DND-41 (cell line): ENCODE data around the gene IGSF6.
A peak's percentile ranks its signal among the peaks of the same experiment; 100 is the strongest.
"Not testable (repeated sequence)": the region's sequence is repeated elsewhere in the genome, so short reads cannot be mapped to it uniquely, and the experiment has no call there.

Experiments used
- ATAC-seq: fragments of 200-7000 bp; cut with Tn5 transposase; 3 replicates; pipeline ENCODE4 v1.9.1; 2021; ENCODE audit warnings: low read depth; ENCODE audit not compliant: insufficient read depth
- DNase-seq: peaks from one replicate; pipeline ENCODE4 v3.0.0-alpha.2; 2020
- H2AFZ ChIP-seq: 2 replicates; pipeline ENCODE4 v1.6.0; 2012; ENCODE audit warnings: low read depth, low read length
- H3K27ac ChIP-seq: 2 replicates; pipeline ENCODE4 v1.5.1; 2012; ENCODE audit warnings: low read length, inconsistent platforms
- H3K27me3 ChIP-seq: fragments of 200-600 bp; sonication (generic); 2 replicates; pipeline ENCODE4 v1.6.0; 2012; ENCODE audit warnings: low read length, mild to moderate bottlenecking, inconsistent platforms; ENCODE audit not compliant: insufficient read depth, poor library complexity
- H3K36me3 ChIP-seq: 2 replicates; pipeline ENCODE4 v1.5.1; 2012; ENCODE audit warnings: low read length, inconsistent platforms; ENCODE audit not compliant: insufficient read depth
- H3K4me1 ChIP-seq: 2 replicates; pipeline ENCODE4 v1.5.1; 2012; ENCODE audit warnings: mild to moderate bottlenecking, low read length; ENCODE audit not compliant: insufficient read depth
- H3K4me2 ChIP-seq: 2 replicates; pipeline ENCODE4 v1.6.0; 2012; ENCODE audit warnings: mild to moderate bottlenecking, moderate library complexity, low read length, inconsistent platforms; ENCODE audit not compliant: insufficient read depth
- H3K4me3 ChIP-seq, 2 experiments: fragments of 200-600 bp in 1 of 2; shearing (Covaris generic) in 1 of 2; 2 replicates each; pipeline ENCODE4 v1.5.1; 2012 to 2016; ENCODE audit warnings: inconsistent platforms in 2 of 2, low read length in 2 of 2, mild to moderate bottlenecking in 2 of 2, low read depth in 1 of 2, moderate library complexity in 1 of 2
- H3K79me2 ChIP-seq: 2 replicates; pipeline ENCODE4 v1.6.0; 2012; ENCODE audit warnings: low read length, inconsistent platforms; ENCODE audit not compliant: insufficient read depth
- H3K9ac ChIP-seq: 2 replicates; pipeline ENCODE4 v1.6.0; 2012; ENCODE audit warnings: low read depth, mild to moderate bottlenecking, inconsistent platforms, low read length, moderate library complexity
- H3K9me3 ChIP-seq: 2 replicates; pipeline ENCODE4 v1.5.1; 2012; ENCODE audit warnings: low read length, moderate library complexity, mild to moderate bottlenecking, inconsistent platforms; ENCODE audit not compliant: insufficient read depth, severe bottlenecking
- H4K20me1 ChIP-seq: 2 replicates; pipeline ENCODE4 v1.6.0; 2012; ENCODE audit warnings: low read length; ENCODE audit not compliant: insufficient read depth
- CTCF ChIP-seq: IDR thresholded peaks from 2 replicates; pipeline ENCODE4 v1.5.1; 2012; ENCODE audit warnings: borderline replicate concordance, low read length, moderate library complexity, mild to moderate bottlenecking; ENCODE audit not compliant: poor library complexity, severe bottlenecking; ENCODE audit errors: extremely low read depth
- EZH2 ChIP-seq: IDR thresholded peaks from 3 replicates; pipeline ENCODE4 v1.6.1; 2012; ENCODE audit warnings: borderline replicate concordance, low read depth, mild to moderate bottlenecking, moderate library complexity, low read length, inconsistent platforms; ENCODE audit not compliant: severe bottlenecking

The IGSF6 gene

GRCh38 chr16:21610006-21610544 lies 42.3 kb downstream of the IGSF6 start:
- Histone ChIP-seq H3K27me3 (no peaks in the 10 kb centered on the region), H3K9ac (no peak overlapping the region), H3K4me2 (no peak overlapping the region), H3K27ac (no peak overlapping the region), H3K36me3 (peaks cover 16% of the 10 kb centered on the region; the same call in 1 of the 2 replicates), H4K20me1 (peaks cover 69% of the 10 kb centered on the region), H3K9me3 (no peaks in the 10 kb centered on the region), H3K79me2 (peaks cover 100% of the 10 kb centered on the region), H3K4me3 (no peak overlapping the region), H2AFZ (no peak overlapping the region), H3K4me1 (peaks cover 22% of the 10 kb centered on the region)
- no peak for DNase-seq
- no peak for ATAC-seq
- TF ChIP-seq CTCF (no peak), EZH2 (no peak)

- H2AFZ ChIP-seq, result no peak overlapping the region
- H3K27ac ChIP-seq, result no peak overlapping the region; the same call in 1 of the 2 replicates
- no peaks in the 10 kb centered on the region for H3K9me3 ChIP-seq
- DNase-seq (peak; percentile 53), ATAC-seq (peak; percentile 95)
- H4K20me1 ChIP-seq, result peaks cover 76% of the 10 kb centered on the region
- TF ChIP-seq CTCF (no peak), EZH2 (no peak)
- peaks cover 16% of the 10 kb centered on the region; the same call in 1 of the 2 replicates for H3K36me3 ChIP-seq
- H3K9ac ChIP-seq, result no peak overlapping the region
- no peaks in the 10 kb centered on the region for H3K27me3 ChIP-seq
- no peak overlapping the region for H3K4me2 ChIP-seq
- peaks cover 100% of the 10 kb centered on the region for H3K79me2 ChIP-seq
- H3K4me1 ChIP-seq, result peaks cover 29% of the 10 kb centered on the region
- H3K4me3 ChIP-seq, result no peak overlapping the region
These were observed 43.6 kb downstream of the IGSF6 start for GRCh38 chr16:21608639-21609328.

- H3K4me2 ChIP-seq, DNase-seq, H3K9ac ChIP-seq, H3K9me3 ChIP-seq, H2AFZ ChIP-seq, H3K4me3 ChIP-seq, H3K27me3 ChIP-seq, ATAC-seq, H3K27ac ChIP-seq, H3K36me3 ChIP-seq: not testable (repeated sequence)
- peaks cover 80% of the 10 kb centered on the region for H4K20me1 ChIP-seq
- H3K79me2 ChIP-seq, result peaks cover 100% of the 10 kb centered on the region
- H3K4me1 ChIP-seq, result peaks cover 52% of the 10 kb centered on the region
These were observed 46.6 kb downstream of the IGSF6 start for GRCh38 chr16:21605848-21606247.

- Histone ChIP-seq H3K9ac (no peak overlapping the region), H3K79me2 (peaks cover 96% of the 10 kb centered on the region), H2AFZ (no peak overlapping the region), H3K27me3 (no peaks in the 10 kb centered on the region), H3K27ac (no peak overlapping the region), H4K20me1 (peaks cover 74% of the 10 kb centered on the region), H3K4me1 (peaks cover 49% of the 10 kb centered on the region), H3K4me3 (no peak overlapping the region), H3K4me2 (peak overlapping the region; percentile 12; the same call in 1 of the 2 replicates), H3K9me3 (no peaks in the 10 kb centered on the region), H3K36me3 (peaks cover 9% of the 10 kb centered on the region; the same call in 1 of the 2 replicates)
- no peak for ATAC-seq
- no peak for DNase-seq
- TF ChIP-seq EZH2, result no peak
- TF ChIP-seq CTCF, result no peak
These were observed 48.5 kb downstream of the IGSF6 start for GRCh38 chr16:21603928-21604327.
